GM21515 (cell line): ENCODE data around the gene CNTN4.

Experiments used
- ATAC-seq: cut with Tn5 transposase; IDR thresholded peaks from one replicate; pipeline ENCODE4 v1.9.1; 2021; ENCODE audit not compliant: unreplicated experiment

CNTN4 gene

DNA sequence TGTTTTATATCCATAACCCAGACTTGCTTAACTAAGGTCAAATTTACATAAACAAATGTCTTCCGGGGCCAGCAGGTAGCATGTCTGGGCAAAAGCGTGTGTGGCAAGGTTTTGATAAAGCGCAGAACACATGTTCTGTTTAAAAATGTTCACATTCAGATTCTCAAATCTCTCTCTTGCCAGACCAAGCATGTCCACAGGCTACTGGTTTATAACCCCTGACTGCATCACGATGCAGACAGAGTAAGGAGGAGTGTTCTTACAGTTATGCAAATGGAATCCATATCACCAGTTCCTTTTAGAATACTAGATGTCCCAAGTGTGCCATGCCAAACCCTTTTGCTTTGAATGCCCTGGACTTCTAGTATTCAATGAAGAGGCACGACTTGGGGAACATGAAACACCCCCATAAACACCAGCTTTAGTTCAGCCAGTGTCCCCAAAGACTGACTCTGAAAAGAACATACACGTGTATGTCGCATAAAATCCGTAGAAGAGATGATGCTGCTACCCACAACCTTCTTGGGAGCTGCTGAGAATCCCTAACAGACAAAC, 412.0 kb downstream of the CNTN4 start:
- ATAC-seq = no peak

DNA sequence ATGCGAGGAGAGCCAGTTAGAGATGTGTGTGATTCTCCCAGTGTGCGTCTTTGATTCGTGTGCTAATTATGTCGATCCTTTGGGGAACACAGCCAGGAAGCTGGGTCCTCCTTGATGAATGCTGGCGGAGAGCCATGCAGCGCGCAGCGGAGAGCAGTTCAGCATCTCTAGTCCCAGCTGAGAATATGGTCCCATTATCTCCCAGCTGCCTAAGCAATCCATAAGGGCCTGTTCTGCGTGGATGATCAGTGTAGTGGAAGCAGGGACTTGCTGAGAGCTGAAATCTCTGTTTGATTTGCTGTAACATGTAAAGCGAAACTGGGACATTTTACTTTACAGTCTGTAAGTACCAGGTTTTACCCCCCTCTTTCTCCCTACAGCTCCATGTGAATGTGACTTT, 412.7 kb downstream of the CNTN4 start:
- no peak for ATAC-seq

DNA sequence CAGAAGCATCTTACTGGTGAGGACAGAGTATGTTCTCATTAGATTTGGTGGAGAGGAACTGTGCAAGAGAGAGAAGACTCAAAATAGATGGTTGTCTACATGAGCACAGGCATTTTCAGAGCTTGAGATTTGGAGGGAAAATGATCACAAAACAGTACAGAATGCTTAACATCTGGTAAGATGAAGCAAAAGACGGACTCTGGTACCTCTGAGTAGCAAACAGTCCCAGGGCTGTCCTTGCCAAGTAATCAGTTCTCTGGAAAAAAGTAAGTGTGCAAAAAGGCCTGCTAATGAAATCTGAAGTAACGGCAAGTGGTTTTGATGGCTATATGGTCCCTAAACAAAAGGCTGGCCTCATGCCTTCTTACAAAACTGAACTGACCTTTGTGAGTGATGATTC, 414.2 kb downstream of the CNTN4 start:
- no peak for ATAC-seq

DNA sequence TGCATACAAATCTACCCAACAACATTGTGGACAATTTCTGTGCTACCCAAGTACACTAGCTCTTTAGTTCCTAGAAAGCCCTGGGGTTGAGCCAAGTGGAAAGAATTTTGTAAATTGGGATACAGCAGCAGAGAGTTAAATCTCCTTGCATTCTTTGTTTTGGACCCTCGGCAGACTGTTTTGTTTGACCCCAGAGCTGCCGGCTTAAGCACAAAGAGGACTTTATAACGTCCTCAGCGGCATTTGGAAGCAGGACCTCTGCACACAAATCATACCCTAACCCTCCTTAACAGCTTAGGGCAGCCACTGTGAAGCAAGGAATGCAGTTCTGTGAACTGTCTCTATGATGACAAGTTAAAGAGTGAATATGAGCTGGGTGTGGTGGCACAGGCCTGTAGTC, 415.3 kb downstream of the CNTN4 start:
- ATAC-seq = no peak

DNA sequence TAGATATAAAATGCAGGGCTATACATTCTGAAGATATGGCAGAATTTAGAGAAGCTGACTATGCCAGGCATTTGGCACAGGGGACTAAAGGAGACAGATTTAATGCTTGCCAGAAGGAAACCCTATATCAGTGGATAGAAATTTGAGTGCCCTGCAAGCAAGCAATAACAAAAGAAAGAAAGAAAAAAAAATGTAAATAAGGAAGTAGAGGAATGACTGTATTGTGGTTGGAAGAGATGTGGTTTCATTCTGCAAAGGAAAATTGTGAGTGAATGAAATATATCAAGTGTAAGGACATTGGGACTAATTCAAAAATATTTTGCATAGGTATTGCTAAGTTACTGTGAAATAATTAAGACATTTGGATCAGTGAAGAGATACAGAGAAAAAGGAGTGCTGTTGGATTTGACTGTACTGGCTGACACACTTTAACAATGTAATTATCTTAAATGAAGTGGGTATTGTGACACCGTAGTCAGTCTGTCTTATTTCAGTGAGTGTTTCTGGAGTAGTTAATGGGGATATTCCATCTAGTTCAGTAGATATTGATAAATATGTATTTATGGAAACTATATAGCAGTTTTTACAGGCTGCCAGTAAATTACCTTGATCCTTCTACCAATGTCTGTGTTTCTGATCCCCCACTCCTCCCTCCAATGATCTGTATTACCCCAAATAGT, 418.2 kb downstream of the CNTN4 start:
- ATAC-seq = no peak

DNA sequence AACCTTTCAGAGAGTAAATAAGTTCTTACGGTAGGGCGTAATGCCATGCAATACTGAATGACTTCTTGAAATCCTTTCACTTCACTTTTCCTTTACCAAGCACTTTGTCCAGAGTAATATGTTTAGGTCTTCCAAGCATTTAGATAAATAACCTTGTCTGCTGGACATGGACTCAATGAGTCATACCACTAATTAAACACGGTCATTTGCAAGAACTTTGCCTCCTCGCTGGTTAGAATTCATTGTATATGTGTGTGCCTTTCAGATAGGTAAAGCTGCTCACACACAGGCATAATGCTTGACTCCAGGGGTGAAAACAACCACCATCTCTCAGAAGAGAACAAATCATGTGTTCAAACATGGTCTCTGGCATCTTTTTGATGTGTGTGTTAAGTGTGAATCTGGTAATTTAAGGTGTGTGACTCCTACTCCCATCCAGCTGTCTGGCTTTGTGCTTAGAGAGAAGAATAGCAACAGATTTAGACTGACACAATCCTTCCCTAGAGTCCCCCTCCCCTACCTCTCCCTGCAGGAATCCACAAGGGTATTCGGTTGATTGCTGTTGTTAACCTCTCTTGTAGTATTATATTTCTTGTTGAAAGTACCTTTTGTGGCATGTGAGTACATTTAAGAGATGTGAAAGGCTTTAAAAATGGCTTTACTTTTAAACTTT, 419.0 kb downstream of the CNTN4 start:
- no peak for ATAC-seq

DNA sequence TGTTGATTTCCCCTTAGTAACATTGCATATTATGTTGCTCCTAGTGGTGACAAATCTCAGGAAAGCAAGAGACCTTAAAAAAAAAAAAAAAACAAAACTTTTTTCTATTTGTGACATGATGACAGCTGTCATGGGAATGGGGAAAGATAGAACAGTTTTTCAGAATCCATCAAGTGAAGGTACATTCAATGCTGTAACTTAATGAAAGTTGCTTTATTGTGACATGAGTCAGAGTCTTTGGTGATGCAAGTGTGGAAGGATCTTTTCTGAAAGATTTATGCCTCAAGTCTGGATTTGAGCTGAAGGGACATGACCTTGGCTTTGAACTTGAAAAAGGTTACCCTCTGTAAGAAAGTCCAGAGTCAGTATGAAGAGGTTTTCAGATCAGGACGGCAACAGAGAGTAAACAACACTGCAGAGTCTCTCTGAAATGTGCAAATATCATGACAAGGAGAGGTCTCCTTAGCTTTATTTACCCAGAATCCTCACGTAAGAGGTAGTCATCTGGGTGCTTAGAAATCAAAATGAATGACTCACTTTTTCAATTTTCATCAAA, 424.7 kb downstream of the CNTN4 start:
- ATAC-seq = no peak

DNA sequence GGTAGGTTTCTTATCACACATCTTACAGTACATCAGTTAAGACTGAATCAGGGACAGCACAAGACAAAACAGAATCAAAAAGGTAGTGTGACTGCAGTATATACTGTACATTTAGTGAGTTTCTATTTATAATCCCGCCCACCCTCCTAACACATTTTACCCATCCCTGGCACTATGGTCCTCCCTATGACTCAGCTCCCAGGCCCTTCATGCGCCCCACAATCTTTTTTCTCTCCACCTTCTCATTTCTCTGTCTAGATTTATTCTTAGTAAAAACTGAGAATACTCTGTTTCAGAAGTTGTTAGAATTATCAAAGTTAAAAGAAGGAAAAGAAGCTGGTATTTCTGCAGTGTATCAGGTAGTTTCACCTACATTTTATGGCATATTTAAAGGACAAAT, 427.3 kb downstream of the CNTN4 start:
- no peak for ATAC-seq

DNA sequence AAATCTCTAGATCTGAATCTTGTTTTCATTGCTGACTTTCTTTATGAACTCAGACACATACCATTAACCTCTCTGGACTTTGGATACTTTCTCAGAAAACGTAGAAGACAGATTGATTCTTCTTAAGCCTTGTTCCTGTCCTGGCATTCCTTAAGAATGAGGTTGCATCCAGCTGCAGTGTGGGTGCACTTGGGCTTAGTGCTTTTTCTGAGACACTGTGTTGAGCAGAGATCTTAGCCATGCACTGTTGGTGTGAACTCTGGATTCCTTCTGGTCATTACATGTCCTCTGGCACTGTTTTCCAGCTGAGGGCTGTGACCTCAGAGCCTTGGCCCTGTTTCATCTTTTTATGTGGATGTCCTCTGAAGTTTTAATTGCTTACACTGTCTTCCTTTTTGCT, 428.3 kb downstream of the CNTN4 start:
- ATAC-seq = peak; percentile 11

DNA sequence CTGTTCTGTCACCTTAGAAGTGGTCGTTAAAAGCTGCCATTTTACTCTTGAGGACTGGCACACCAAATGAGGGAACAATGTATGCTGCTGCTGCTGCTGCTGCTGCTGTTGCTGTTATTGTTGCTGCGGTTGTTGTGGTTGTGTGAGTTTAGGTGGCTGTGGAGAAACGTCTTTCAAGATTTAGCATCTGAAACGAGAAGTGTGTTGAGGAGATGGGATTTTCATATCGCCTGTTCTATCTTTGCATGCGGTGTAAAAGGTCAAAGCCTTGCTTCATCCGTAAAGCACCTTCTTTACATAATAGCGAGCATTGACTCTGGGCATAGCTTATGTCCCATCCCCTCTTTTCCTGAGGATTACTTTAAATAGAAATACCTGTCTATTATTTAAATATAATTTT, 428.7 kb downstream of the CNTN4 start:
- peak; percentile 59 for ATAC-seq

DNA sequence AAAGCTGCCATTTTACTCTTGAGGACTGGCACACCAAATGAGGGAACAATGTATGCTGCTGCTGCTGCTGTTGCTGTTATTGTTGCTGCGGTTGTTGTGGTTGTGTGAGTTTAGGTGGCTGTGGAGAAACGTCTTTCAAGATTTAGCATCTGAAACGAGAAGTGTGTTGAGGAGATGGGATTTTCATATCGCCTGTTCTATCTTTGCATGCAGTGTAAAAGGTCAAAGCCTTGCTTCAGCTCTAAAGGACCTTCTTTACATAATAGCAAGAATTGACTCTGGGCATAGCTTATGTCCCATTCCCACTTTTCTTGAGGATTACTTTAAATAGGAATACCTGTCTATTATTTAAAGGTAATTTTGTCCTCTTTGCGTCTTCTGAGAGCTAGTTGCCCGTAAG, 436.1 kb downstream of the CNTN4 start:
- ATAC-seq = peak; percentile 66

DNA sequence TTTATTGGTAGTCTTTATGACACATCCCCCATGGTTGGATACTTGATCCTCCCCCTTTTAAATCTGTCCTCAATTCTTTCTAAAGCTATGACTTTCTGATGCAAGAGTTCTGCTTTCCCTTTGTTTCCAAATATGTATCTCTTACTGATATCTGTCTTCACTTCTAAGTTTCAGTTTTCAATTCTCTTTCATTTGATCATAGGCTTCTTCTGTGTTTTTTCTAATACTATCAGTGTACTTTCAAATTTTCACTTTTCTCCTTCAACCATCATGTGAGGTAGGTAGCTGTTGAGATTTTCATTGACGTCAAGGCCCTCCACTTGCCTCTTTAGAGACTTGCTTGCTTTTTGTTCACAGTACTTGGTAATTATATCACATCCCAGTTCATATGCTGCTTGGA, 436.5 kb downstream of the CNTN4 start:
- peak; percentile 47 for ATAC-seq

DNA sequence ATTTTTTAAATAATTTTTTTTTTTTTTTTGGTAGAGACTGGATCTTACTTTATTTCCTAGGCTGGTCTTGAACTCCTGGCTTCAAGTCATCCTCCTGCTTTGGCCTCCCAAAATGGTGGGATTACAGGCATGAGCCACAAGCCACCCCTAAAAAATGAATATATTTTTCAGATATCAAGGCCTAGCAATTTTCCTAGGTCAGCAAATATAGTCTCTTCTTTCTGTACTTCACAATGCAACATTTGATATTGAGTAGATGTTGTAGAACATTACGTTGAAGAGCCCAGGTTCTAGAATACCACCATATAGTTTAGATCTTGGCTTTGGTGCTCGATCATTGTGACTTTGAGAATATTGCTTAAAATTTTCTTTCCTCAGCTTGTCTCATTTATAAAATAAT, 437.9 kb downstream of the CNTN4 start:
- no peak for ATAC-seq

DNA sequence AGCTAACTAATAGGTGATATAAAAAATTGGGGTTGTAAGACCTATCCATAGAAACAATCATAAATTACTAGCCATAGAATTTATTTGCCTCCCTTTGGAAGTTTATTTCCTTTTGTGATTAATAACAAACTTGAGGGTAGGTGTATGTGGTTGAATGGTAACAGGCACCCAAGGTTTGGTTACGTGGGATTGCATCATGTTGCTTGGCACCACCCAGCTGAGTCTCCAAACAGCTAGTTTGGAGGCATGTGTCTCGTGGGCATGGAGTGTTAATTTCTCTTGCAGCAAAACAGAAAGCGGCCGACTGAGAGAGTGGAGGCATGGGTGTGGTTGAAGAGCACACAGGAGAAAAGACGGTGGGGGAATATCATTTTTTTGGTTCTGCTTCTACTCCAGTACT, 441.4 kb downstream of the CNTN4 start:
- no peak for ATAC-seq

DNA sequence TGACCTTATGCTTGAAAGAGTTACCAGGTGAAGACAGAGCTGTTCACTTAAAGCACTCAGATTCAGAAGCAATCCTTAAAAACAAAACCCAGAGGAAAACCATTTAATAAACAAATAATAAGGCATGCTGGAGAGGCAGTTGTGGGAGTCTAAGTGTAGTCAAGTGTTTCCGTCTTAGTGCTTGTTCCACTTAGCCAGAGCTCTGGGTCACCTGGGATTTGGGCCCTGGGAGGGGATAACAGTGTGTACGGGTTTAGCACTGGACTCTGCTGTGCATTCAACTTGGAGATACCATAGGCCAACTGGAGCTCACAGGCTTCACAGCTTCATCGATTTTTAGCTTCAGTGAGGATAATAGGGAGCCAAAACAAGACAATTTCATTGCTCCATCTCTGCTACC, 444.6 kb downstream of the CNTN4 start:
- no peak for ATAC-seq

DNA sequence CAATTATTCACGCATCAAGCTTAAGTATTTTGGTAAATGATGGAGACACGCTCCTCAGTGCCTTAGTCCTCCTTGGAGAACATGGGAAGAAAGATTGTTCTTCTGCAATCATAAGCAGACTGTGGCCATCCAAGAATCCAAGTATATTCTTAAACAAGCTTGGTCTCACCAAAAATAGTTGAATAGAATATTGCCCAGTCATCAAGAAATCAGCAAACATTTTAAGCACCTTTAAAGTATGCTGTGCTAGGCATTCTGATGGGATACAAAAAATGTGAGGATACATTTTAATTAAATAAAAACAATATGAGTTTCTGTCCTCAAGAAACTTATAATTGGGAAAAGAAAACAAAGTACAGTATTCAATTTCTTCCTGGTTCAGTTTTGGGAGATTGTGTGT, 445.5 kb downstream of the CNTN4 start:
- ATAC-seq = no peak

DNA sequence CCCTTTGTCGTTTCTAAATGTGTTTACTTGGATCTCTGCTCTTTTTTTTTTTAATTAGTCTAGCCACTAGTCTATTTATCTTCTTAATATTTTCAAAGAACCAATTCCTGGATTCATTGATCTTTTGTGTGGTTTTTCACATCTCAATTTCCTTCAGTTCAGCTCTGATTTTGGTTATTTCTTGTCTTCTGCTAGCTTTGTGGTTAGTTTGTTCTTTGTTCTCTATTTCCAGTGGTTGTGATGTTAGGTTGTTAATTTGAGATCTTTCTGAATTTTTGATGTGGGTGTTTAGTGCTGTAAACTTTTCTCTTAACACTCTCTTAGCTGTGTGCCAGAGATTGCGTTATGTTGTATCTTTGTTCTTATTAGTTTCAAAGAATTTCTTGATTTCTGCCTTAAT, 446.1 kb downstream of the CNTN4 start:
- no peak for ATAC-seq

DNA sequence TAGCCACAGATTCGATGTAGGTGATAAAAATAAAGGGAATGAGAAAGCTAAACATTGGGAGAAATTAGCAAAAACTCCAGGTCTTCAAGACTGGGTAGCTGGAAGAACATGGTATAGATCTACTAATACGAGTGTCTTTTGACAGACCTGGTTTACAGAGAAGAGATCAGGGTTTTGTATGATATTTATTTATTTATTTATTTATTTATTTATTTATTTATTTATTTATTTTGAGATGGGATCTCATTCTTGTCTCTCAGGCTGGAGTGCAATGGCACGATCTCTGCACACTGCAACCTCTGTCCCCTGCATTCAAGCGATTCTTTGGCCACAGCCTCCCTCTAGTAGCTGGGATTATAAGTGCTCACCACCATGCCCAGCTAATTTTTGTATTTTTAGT, 448.4 kb downstream of the CNTN4 start:
- ATAC-seq = no peak

DNA sequence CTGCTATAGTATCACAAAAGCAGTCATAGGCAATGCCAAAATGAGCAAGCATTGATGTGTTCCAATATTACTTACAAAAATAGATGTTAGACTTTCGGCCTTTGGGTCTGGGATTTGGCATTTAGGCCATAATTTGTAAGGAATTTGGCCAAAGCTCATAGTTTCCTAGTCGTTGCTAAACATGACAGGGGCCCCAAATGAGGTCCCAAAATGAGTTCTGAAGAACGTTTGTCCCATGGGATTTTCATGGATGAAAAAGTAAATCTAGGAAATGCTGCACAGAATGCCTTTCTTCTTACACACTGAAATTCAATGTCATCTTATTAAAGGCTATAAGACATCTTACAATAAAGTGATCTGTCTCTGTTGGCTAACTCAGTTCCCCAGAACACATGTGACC, 456.0 kb downstream of the CNTN4 start:
- ATAC-seq = no peak

DNA sequence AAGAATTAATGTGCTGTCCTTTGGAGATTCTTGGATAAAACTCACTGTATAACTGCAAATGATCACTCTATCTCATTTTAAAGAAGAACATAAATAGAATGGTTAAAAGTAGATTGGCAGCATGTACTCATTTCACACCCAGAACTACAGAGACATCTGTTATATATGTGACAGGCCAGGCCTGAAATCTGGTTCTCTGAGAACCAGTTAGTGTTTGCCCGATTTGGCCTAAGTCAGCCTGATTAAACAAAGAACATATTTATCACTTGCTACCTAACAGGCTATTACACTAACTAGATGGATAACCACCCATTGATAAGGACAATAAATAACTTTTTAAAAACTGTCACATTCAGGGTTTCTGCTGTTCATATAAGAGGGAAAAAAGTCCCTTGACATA, 460.1 kb downstream of the CNTN4 start:
- no peak for ATAC-seq

DNA sequence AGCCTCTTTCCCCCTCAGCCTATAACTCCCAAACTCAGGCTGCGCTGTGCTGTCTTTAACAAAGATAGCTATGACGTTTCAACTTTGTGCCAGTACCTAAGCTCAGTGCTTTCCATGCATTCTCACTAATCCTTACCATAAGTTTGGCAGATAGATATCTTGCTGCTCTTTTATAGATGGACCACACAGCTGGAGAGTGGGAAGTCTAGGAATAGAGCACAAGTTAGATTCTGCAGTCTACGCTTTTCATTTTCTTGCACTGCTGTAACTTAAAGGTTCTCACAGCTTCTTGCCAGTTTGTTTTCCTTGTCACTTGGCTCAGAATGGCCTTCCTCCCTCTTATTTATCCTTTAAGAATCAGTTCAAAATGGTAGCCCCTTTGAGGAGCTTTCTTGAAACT, 468.8 kb downstream of the CNTN4 start:
- no peak for ATAC-seq

DNA sequence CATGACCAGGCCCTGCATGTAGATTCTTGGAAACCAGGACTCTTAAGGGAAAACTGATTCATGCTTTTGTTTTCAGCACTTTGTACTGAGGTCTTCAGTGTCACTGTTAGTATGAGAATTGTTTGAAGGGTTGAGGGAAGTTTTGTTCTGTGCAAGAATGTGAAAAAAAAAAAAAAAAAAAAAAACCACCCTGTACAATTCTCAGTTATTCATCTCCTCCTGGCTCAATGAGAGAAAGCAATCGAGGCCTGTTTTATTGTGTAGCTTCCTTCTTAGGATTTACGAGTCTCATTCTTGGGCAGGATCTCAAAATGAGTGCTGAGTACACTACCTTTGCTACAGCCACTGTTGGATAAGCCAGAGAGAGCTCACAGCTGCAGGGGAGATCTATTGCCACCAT, 469.5 kb downstream of the CNTN4 start:
- ATAC-seq = no peak
